ENCODE results near the gene PLPP1.

DNA sequence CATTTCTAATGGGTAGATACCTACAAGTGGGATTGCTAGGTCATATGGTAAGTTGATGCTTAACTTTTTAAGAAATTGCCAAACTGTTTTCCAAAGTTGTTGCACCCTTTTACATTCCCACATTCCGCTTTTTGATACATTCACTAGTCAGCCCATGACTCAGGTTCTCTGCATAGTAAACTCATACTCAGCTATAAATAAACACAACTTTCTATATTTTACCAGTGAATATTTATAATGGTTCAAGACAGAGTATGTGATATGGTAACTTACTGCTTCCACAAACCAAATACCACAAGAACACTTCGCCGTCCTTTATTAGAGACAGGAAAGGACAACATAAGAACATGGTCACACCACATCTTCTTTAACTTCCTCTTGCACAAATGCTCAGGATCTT lies 54.0 kb downstream of the PLPP1 start:
- TF ChIP-seq, protein P1, sequence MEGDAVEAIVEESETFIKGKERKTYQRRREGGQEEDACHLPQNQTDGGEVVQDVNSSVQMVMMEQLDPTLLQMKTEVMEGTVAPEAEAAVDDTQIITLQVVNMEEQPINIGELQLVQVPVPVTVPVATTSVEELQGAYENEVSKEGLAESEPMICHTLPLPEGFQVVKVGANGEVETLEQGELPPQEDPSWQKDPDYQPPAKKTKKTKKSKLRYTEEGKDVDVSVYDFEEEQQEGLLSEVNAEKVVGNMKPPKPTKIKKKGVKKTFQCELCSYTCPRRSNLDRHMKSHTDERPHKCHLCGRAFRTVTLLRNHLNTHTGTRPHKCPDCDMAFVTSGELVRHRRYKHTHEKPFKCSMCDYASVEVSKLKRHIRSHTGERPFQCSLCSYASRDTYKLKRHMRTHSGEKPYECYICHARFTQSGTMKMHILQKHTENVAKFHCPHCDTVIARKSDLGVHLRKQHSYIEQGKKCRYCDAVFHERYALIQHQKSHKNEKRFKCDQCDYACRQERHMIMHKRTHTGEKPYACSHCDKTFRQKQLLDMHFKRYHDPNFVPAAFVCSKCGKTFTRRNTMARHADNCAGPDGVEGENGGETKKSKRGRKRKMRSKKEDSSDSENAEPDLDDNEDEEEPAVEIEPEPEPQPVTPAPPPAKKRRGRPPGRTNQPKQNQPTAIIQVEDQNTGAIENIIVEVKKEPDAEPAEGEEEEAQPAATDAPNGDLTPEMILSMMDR (IDR thresholded peaks at IDR 0.05; ENCODE audit: low read depth, low read length, poor library complexity, severe bottlenecking): no peak
- no peak for TF ChIP-seq EZH2phosphoT487 (IDR thresholded peaks at IDR 0.05; ENCODE audit: borderline replicate concordance, low read length)
